HG03025 (cell line): ENCODE results near the gene SCAF4.

Experiments used
- ATAC-seq: cut with Tn5 transposase; IDR thresholded peaks from one replicate; pipeline ENCODE4 v1.9.1; 2021; ENCODE audit warnings: mild to moderate bottlenecking, moderate library complexity; ENCODE audit not compliant: unreplicated experiment, low FRiP score

Gene SCAF4

DNA sequence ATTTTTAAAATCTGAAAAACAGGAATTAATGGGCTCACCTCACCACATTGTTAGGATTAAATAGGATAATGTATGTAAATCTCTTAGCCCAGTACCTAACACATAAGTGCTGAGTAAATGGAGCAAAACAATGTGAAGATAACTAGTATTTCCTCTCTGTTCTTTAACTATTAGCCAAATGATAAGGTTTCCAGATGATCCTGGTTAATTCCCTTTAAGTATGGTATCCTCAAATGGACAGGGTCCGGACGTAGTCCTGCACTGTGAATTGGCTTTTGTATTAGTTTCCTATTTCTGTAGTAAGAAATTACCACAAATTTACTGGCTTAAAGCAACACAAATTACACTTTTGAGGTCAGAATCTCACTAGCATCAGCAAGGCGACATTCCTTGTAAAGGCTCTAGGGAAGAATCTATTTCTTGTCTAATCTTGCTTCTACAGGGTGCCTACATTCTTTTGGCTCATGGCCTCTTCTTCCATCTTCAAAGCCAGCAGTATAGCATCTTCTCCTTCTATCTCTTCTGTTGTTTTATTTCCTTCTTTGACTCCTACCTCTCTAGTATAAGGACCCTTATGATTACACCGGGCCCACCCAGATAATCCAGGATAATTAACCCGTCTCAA, 17.1 kb downstream of the SCAF4 start:
- ATAC-seq, result no peak

DNA sequence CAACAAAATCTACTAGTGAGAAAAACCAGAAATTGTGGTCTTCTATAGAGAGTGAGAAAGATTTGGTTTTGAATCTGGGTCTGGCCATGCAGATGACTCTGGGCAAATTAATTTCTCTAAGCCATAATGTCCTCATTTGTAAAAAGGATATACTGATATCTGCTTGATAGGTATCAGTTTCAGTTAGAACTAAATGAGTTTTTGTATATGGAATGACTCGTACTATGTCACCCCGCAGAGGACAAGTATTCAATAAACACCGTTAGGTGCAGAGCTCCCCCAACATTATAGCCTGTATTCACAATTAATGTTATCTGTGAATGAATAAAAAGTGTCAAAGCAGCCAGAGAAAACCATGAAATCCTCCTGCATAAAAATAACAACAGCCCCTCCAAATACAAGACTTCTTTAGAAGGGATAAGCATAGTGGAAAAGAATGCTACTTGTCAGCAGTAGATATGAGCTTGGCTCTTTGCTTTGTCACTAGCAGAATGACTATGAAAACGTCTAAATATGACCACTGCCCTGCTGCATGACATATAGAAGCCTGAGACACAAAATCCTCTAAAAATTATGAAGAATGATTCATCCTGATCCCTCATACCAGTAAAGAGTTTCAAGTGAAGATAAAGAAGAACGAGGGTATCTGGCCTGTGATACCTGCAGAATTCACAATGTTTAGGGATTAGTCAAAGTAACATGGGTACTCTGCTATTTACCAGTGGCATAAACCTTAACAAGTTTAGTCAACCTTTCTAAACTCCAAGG, 17.8 kb downstream of the SCAF4 start:
- no peak for ATAC-seq

DNA sequence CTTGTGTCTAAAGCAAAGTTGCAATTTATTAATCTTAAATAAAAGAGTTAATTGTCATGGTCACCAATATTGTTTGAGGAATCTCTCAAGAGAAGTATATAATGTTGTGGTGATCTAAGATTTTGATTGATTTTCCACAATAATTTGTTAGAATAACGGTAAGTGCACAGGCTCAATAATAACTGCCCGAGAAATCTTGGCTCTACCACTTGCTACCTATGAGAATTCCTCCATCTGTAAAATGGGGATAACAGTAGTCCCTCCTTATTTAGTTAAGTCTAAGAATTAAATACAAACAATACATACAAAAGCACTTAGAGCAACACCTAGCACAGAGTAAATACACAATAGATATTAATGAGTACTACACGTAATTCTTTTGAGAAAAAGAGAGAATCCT, 18.8 kb downstream of the SCAF4 start:
- no peak for ATAC-seq

DNA sequence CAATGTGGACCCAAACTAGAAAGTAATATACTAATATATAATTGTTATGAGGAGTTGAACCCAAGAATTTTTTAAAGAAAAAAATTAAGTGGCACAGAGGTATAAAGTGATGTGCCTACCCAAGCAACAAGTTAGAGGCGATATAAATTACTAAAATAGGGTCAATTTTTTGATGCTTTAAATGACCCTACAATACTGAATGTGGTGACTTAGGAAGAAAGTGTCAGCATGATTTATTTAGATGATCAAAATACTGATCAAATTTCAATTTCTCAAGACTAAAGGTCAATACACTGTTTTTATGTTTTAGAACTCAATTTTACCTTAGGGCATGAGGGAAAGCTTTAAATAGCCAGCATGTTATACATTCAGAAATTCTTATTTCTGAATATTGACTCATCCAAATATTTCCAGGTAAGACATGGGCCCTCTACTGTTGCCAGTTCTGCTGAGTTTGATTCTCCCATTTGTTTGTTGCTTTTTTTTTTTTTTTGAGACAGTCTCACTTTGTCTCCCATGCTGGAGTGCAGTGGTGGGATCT, 20.1 kb downstream of the SCAF4 start:
- ATAC-seq, result no peak

DNA sequence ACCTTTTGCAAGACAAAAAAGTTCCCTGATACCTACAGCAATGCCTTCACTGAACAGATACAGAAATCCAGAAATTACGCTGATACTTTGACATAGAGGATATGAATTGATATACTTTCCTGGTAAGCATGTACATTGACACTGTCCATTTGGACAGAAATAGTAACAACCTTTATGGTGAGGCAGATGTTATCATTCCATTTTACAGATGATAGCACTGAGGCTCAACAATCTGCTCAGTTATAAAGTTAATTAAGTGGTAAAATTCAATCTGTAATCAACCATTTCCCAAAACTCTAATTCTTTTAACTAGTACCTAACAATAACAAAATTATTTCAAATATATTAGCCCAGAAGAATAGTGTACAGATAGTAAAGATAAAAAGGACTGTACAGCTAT, 20.6 kb downstream of the SCAF4 start:
- ATAC-seq, result no peak

DNA sequence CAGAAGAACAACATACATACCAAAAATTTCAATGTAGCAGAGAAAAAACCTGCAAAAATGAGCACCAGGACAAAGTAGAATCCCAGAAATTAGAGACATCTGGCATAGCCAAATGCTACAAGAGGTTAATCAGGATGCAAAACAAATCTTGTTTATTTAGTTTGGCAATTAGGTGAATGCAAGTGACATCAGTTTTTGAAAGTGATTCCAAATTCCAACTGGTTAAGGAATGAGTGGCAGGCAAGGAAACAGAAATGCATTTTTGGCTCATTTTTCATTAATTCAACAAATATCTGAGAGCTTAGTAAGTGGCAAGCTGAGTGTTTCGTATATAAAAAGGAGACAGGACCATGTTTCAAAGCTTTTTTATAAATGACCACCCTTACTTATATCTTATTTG, 21.3 kb downstream of the SCAF4 start:
- ATAC-seq, result no peak

DNA sequence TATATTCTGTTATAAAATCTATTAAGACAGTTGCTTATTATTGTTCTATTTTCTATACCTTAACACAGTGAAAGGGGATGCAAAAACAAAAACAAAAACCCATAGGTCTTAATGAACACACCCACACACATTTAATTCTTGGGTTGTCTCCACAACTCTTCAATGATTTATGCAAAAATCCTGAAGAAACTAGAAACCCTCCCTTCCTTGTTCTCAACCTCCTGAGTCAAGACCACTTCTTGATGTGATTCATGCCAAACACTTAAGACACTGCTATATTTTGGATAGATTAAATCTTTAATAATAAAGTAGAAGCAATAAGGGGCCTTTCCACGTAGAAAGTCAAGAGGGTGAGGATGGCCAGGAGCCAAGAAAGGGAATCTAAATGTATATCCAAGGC, 23.4 kb downstream of the SCAF4 start:
- no peak for ATAC-seq

DNA sequence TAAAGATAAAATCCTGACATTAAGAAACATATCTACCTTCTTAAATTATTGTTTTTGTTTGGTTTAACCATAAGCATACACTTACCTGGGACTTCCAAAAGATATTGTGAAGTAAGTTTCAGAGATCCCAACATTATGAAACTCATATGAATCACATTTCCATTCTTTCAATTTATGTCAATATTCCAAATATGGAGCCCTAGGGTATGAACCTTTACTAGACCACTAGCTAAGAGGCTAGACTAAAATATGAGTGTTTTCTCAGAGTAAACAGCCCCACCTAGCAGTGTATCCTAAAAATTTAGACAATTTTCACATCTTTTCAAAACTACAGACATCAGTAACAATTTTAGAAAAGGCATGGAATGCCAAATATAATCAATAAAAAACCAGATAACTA, 24.4 kb downstream of the SCAF4 start:
- ATAC-seq, result no peak

DNA sequence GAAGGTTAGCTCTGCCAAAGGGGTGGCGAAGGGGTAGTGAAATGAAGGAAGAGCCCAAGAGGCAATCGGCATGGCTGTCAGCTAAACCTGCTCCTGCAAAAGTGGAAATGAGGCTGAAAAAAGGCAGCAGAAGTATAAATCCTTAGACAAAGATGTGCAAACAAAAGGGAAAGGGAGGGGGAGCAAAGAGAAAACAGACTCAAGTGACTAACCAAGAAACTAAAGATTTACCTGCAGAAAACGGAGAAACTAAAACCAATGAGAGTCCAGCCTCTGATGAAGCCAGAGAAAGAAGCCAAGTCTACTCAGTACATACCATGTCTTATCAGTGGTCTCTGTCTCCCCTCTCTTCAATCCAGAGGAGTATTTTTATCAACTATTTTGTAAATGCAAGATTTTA, 25.4 kb downstream of the SCAF4 start:
- ATAC-seq, result no peak

DNA sequence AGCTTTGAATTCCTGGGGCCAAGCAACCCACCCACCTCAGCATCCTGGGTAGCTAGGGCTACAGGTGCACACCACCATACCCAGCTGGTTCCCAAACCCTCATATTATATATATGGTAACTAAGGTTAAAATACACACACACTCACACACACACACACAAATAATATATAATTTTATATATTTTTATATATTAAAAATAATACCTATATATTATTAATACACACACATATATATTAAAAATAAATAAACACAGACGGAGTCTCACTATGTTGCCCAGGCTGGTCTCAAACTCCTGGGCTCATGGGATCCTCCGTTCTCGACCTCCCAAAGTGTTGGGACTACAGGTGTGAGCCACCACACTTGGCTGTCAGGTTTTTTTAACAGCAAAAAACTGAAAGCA, 31.9 kb downstream of the SCAF4 start:
- ATAC-seq, result no peak

DNA sequence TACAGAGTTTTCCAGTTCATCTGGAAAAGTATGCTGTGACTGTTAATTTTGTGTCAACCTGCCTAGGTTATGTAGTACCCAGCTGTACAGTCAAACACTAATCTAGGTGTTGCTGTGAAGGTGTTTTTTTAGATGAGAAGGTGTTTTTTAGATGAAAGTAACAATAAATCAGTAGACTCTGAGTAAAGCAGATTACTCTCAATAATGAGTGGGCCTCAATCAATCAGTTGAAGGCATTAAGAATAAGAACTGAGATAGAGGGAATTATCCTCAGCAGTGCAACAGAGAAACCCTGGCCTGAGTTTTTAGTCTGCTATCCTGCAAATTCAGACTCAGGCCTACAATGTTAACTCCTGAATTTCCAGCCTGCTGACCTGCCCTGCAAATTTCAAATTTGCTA, 33.5 kb downstream of the SCAF4 start:
- ATAC-seq, result no peak

DNA sequence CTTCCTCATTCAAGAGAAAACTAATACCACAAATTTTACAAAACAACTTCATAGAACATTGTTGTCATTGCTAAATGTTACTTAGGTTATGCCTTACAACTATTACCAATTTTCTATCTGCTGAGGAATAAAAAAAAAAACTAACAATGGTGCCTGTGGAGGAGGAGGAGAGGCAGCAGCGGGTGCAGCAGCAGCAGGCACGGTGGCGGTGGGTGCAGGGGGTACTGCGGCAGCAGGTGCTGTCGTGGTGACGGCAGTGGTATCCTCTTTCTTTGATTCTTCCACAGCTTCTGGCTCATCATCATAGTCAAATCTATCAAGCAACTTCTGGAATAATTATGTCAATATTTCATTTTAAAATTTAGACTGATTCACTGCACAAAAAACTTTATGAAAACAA, 35.5 kb downstream of the SCAF4 start:
- ATAC-seq, result no peak

DNA sequence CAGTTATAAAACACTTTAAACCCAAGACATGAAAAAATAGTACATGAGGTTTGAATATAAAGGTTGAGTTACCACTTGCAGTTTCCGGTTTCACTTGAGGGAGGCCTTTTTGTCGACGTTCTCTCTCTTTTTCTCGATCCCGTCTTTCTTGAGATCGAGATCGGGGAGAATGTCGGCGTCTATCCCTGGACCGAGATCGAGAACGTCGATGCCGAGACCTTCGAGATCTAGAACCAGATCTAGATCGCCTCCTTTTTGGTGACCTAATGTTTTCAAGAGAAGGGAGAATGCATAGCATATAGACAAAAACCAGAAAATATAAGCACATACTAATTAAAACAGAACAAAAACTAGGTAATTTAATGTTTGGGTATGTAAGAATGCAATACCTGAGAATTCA, 38.7 kb downstream of the SCAF4 start:
- ATAC-seq, result no peak

DNA sequence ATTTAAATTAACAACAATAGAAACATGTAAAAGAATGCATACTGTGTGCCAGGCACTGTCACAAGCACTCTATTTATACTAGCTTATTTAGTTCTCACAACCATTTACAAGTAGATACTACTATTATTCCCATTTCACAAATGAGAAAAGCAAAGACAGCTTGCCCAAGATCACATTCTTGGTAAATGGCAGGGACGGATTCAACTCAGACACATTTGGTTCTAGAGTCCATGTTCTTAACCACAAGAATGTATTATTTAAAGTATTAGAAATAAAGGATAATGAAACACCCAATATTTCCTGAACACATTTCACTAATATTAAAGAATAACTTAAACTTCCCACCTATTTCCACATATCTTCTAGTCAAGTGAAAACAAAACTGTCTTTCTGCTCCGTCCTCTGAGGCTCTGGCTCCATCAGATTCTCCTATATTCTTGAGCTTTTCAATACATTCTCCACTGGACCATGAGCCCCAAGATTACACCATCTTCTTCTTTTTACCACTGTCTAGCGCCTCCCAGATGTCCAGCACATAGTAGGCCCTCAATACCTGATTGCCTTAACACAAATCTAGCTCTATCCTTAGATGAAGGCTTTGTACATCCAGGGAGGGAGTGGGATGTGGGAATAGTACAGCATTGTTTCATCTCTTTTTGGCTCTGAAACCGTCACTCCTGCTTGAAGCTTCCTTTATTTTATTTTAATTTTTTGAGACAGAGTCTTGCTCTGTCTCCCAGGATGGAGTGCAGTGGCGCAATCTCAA, 43.1 kb downstream of the SCAF4 start:
- ATAC-seq, result no peak

DNA sequence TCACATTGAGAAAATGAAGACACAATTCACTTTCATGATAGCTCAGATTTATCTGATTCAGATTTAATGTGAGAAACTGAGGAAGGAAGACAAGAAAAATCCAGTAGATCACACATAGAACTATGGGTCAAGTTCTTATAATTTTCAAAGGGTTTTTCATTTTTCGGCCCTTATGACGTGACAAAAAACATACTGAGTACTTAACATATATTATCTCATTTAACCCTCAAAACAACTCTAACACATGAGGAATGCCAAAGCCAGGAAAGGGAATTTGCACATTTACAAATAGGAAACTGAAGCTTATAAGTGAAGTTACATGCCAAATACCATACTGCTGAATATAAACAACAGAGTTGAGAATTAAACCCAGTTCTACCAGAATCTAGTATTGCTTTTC, 44.8 kb downstream of the SCAF4 start:
- ATAC-seq, result no peak

DNA sequence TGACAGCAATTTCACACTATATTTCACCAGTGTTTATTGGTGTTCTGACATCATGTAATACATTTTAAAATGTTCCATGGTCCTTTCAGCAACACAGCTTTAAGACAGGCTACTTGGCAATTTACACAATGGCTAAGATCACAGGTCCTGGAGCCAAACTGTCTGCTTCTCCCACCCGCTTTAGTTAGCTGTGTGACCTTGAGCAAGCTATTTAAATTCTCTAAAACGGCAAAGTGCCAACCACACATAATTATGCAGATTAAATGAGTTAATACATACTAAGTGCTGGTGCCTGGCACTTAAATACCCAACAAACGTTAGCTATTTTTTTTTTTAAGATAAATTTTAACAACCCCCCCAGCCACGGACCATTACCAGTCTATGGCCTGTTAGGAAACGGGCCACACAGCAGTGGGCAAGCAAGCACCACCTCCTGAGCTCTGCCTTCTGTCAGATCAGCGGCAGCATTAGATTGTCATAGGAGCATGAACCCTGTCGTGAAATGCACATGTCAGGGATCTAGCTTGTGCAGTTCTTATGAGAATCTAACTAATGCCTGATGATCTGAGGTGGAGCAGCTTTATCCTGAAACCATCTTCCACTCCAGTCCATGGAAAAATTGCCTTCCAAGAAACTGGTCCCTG, 45.5 kb downstream of the SCAF4 start:
- no peak for ATAC-seq

DNA sequence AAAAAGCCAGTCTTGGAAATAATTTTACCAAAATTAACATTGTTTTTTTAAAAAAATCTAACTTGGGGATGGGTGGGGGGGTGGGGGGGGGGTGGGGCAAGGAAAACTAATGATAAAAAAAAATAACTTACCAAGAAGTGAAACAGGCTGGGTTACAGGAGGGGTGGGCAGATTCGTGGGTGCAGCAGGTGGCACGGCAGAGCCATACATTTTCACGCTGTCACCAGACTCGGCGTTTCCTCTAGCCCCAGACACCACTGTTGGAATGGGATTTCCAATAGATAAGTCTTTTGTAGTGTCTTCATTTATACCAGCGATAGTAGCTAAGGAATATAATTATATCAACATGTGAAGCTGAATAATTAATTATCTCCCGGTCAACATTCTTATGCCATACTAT, 47.0 kb downstream of the SCAF4 start:
- no peak for ATAC-seq

DNA sequence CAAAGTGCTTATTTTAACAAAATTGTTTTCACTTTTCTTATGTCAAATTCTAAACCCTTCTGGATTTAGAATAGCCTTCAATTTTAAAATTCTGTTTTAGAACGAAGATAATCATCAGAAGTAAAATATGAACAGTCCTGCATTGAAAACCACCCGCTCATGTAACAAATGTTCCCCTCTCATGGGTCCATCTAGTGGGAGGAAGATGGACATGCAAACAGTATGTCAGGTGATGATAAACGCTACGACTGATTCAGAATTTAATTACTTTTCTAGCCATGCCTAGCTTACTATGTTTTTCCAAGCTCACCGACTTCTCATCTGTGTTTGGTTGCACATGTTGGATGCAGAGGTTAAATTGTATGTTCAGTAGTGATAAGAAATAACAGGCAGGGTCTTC, 48.9 kb downstream of the SCAF4 start:
- no peak for ATAC-seq

DNA sequence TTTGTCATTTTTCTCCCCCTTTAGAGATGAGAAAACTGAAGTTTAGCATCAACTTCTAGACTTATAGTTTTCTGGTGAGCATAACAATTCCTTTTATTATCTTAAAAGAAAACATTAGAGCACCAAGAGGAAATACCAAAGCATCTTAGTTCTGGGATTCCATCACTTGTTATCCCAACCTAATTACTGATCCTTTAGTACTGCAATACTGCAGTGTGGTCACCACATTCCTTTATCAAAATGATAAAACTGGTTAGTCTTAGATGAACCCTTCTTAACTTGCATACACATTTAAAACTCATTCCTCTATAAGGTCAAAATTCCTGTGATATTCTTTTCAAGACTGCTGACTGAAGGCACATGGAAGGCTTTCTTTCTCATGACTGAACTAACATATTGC, 49.3 kb downstream of the SCAF4 start:
- no peak for ATAC-seq

DNA sequence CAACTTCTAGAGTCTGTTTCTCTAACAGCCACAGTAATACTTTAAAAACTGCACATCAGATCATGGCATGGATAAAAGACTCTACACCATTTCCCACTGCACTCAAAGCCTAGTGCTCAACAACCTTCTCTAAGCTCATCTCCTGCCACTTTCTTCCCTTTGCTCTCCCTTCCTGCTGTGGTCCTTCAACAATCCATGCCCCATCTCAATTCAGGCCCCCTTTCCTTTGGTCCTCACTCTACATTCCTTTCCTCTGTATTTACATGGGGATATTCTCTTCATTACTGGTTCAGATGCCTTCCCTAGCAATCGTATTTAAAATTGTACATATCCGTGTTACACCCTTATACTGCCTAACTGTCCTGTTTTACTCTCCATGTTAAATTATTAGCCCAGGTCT, 53.4 kb downstream of the SCAF4 start:
- no peak for ATAC-seq

DNA sequence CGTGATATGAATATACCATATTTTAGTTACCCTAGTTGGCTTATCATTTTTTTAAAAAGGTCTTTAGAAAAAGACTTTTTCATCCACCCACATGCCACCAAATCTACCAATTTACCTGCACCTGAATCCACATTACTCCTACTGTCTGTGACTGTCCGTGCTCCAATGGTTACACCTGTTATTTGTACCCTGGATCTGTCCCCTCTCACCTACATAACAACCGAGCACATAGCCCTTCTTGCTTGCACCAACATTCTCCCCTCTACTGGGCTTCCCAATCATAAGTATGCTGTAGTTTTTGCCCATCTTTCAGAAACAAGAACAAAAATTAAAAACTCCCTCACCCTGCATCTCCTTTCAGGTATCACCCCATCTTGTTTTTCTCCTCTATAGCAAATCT, 54.9 kb downstream of the SCAF4 start:
- no peak for ATAC-seq
